Measurements from ENCODE around the gene LRRN2. TPM values are rescaled to one million over a fixed set of nuclear protein-coding genes. Genes with fewer than 3 reads are reported as not detected.

The LRRN2 gene
- polyA plus RNA-seq, 1 donor, result 5.9 TPM

- no peak for DNase-seq
- no peaks in the 10 kb centered on the region for H3K9me3 ChIP-seq (ENCODE audit: control insufficient read depth, low read depth, low read length)
- H3K4me3 ChIP-seq (ENCODE audit: low read length), result no peak overlapping the region
- no peaks in the 10 kb centered on the region for H3K27me3 ChIP-seq (ENCODE audit: control insufficient read depth, insufficient read depth, low read length)
- H3K36me3 ChIP-seq (ENCODE audit: control insufficient read depth, insufficient read depth, low read length), result no peaks in the 10 kb centered on the region
- no CpG with 5 or more reads among the region's 4 CpGs for WGBS (ENCODE audit: insufficient coverage, low lambda C conversion rate)
- H3K4me1 ChIP-seq (ENCODE audit: control insufficient read depth, insufficient read depth, low read length), result peaks cover 2% of the 10 kb centered on the region
- no peak overlapping the region for H3K27ac ChIP-seq (ENCODE audit: low read length)
These were observed 19.4 kb upstream of the LRRN2 start for GRCh38 chr1:204704794-204705492.

- Histone ChIP-seq H3K9me3 (ENCODE audit: control insufficient read depth, low read depth, low read length) (no peaks in the 10 kb centered on the region), H3K4me1 (ENCODE audit: control insufficient read depth, insufficient read depth, low read length) (peaks cover 2% of the 10 kb centered on the region), H3K36me3 (ENCODE audit: control insufficient read depth, insufficient read depth, low read length) (no peaks in the 10 kb centered on the region), H3K4me3 (ENCODE audit: low read length) (no peak overlapping the region), H3K27me3 (ENCODE audit: control insufficient read depth, insufficient read depth, low read length) (no peaks in the 10 kb centered on the region), H3K27ac (ENCODE audit: low read length) (no peak overlapping the region)
- DNase-seq, result no peak
- no CpG with 5 or more reads among the region's 16 CpGs for WGBS (ENCODE audit: insufficient coverage, low lambda C conversion rate)
These were observed 18.5 kb upstream of the LRRN2 start for GRCh38 chr1:204703826-204704612.

- H3K27me3 ChIP-seq (ENCODE audit: control insufficient read depth, insufficient read depth, low read length), result no peaks in the 10 kb centered on the region
- H3K36me3 ChIP-seq (ENCODE audit: control insufficient read depth, insufficient read depth, low read length), result no peaks in the 10 kb centered on the region
- peaks cover 2% of the 10 kb centered on the region for H3K4me1 ChIP-seq (ENCODE audit: control insufficient read depth, insufficient read depth, low read length)
- no peak for DNase-seq
- WGBS (ENCODE audit: insufficient coverage, low lambda C conversion rate), result no CpG with 5 or more reads among the region's 5 CpGs
- H3K27ac ChIP-seq (ENCODE audit: low read length), result no peak overlapping the region
- no peaks in the 10 kb centered on the region for H3K9me3 ChIP-seq (ENCODE audit: control insufficient read depth, low read depth, low read length)
- H3K4me3 ChIP-seq (ENCODE audit: low read length), result no peak overlapping the region
These were observed 17.7 kb upstream of the LRRN2 start for GRCh38 chr1:204703268-204703664.

GRCh38 chr1:204702552-204703267, 17.2 kb upstream of the LRRN2 start:
- H3K27me3 ChIP-seq (ENCODE audit: control insufficient read depth, insufficient read depth, low read length), result no peaks in the 10 kb centered on the region
- H3K36me3 ChIP-seq (ENCODE audit: control insufficient read depth, insufficient read depth, low read length), result no peaks in the 10 kb centered on the region
- peaks cover 2% of the 10 kb centered on the region for H3K4me1 ChIP-seq (ENCODE audit: control insufficient read depth, insufficient read depth, low read length)
- no CpG with 5 or more reads among the region's 8 CpGs for WGBS (ENCODE audit: insufficient coverage, low lambda C conversion rate)
- H3K9me3 ChIP-seq (ENCODE audit: control insufficient read depth, low read depth, low read length), result no peaks in the 10 kb centered on the region
- DNase-seq, result no peak
- no peak overlapping the region for H3K27ac ChIP-seq (ENCODE audit: low read length)
- no peak overlapping the region for H3K4me3 ChIP-seq (ENCODE audit: low read length)

- H3K4me1 ChIP-seq (ENCODE audit: control insufficient read depth, insufficient read depth, low read length), result peaks cover 2% of the 10 kb centered on the region
- no peak overlapping the region for H3K27ac ChIP-seq (ENCODE audit: low read length)
- no CpG with 5 or more reads among the region's 3 CpGs for WGBS (ENCODE audit: insufficient coverage, low lambda C conversion rate)
- H3K27me3 ChIP-seq (ENCODE audit: control insufficient read depth, insufficient read depth, low read length), result no peaks in the 10 kb centered on the region
- no peak for DNase-seq
- H3K36me3 ChIP-seq (ENCODE audit: control insufficient read depth, insufficient read depth, low read length), result no peaks in the 10 kb centered on the region
- no peak overlapping the region for H3K4me3 ChIP-seq (ENCODE audit: low read length)
- H3K9me3 ChIP-seq (ENCODE audit: control insufficient read depth, low read depth, low read length), result no peaks in the 10 kb centered on the region
These were observed 15.7 kb upstream of the LRRN2 start for GRCh38 chr1:204701229-204701628.

GRCh38 chr1:204697893-204698292, 12.4 kb upstream of the LRRN2 start:
- no peak for DNase-seq
- Histone ChIP-seq H3K27me3 (ENCODE audit: control insufficient read depth, insufficient read depth, low read length) (peaks cover 5% of the 10 kb centered on the region), H3K27ac (ENCODE audit: low read length) (no peak overlapping the region), H3K36me3 (ENCODE audit: control insufficient read depth, insufficient read depth, low read length) (no peaks in the 10 kb centered on the region), H3K4me1 (ENCODE audit: control insufficient read depth, insufficient read depth, low read length) (no peaks in the 10 kb centered on the region), H3K9me3 (ENCODE audit: control insufficient read depth, low read depth, low read length) (no peaks in the 10 kb centered on the region), H3K4me3 (ENCODE audit: low read length) (no peak overlapping the region)
- no CpG with 5 or more reads among the region's 5 CpGs for WGBS (ENCODE audit: insufficient coverage, low lambda C conversion rate)

GRCh38 chr1:204696606-204697005, 11.1 kb upstream of the LRRN2 start:
- Histone ChIP-seq H3K36me3 (ENCODE audit: control insufficient read depth, insufficient read depth, low read length) (no peaks in the 10 kb centered on the region), H3K4me1 (ENCODE audit: control insufficient read depth, insufficient read depth, low read length) (no peaks in the 10 kb centered on the region), H3K27ac (ENCODE audit: low read length) (no peak overlapping the region), H3K4me3 (ENCODE audit: low read length) (no peak overlapping the region), H3K27me3 (ENCODE audit: control insufficient read depth, insufficient read depth, low read length) (peaks cover 5% of the 10 kb centered on the region), H3K9me3 (ENCODE audit: control insufficient read depth, low read depth, low read length) (no peaks in the 10 kb centered on the region)
- WGBS (ENCODE audit: insufficient coverage, low lambda C conversion rate), result no CpG with 5 or more reads among the region's 17 CpGs
- DNase-seq, result no peak

GRCh38 chr1:204695692-204696091, 10.2 kb upstream of the LRRN2 start:
- no CpG with 5 or more reads among the region's 5 CpGs for WGBS (ENCODE audit: insufficient coverage, low lambda C conversion rate)
- Histone ChIP-seq H3K27ac (ENCODE audit: low read length) (no peak overlapping the region), H3K36me3 (ENCODE audit: control insufficient read depth, insufficient read depth, low read length) (no peaks in the 10 kb centered on the region), H3K4me1 (ENCODE audit: control insufficient read depth, insufficient read depth, low read length) (no peaks in the 10 kb centered on the region), H3K27me3 (ENCODE audit: control insufficient read depth, insufficient read depth, low read length) (peaks cover 5% of the 10 kb centered on the region), H3K9me3 (ENCODE audit: control insufficient read depth, low read depth, low read length) (no peaks in the 10 kb centered on the region), H3K4me3 (ENCODE audit: low read length) (no peak overlapping the region)
- DNase-seq, result no peak

- H3K4me1 ChIP-seq (ENCODE audit: control insufficient read depth, insufficient read depth, low read length), result no peaks in the 10 kb centered on the region
- DNase-seq, result no peak
- 94% methylated on average over 3 of the region's 7 CpGs for WGBS (ENCODE audit: insufficient coverage, low lambda C conversion rate)
- no peak overlapping the region for H3K4me3 ChIP-seq (ENCODE audit: low read length)
- H3K9me3 ChIP-seq (ENCODE audit: control insufficient read depth, low read depth, low read length), result no peaks in the 10 kb centered on the region
- peaks cover 6% of the 10 kb centered on the region for H3K27me3 ChIP-seq (ENCODE audit: control insufficient read depth, insufficient read depth, low read length)
- H3K36me3 ChIP-seq (ENCODE audit: control insufficient read depth, insufficient read depth, low read length), result no peaks in the 10 kb centered on the region
- H3K27ac ChIP-seq (ENCODE audit: low read length), result no peak overlapping the region
These were observed 8.6 kb upstream of the LRRN2 start for GRCh38 chr1:204694145-204694544.

GRCh38 chr1:204692841-204693356, 7.4 kb upstream of the LRRN2 start:
- no CpG with 5 or more reads among the region's 7 CpGs for WGBS (ENCODE audit: insufficient coverage, low lambda C conversion rate)
- no peak for DNase-seq
- H3K9me3 ChIP-seq (ENCODE audit: control insufficient read depth, low read depth, low read length), result no peaks in the 10 kb centered on the region
- H3K27ac ChIP-seq (ENCODE audit: low read length), result no peak overlapping the region
- peaks cover 18% of the 10 kb centered on the region for H3K27me3 ChIP-seq (ENCODE audit: control insufficient read depth, insufficient read depth, low read length)
- no peak overlapping the region for H3K4me3 ChIP-seq (ENCODE audit: low read length)
- H3K4me1 ChIP-seq (ENCODE audit: control insufficient read depth, insufficient read depth, low read length), result no peaks in the 10 kb centered on the region
- no peaks in the 10 kb centered on the region for H3K36me3 ChIP-seq (ENCODE audit: control insufficient read depth, insufficient read depth, low read length)
